ENCODE data around the gene XAB2.
"Not testable (repeated sequence)": the region's sequence is repeated elsewhere in the genome, so short reads cannot be mapped to it uniquely, and the experiment has no call there.

XAB2 gene

GRCh38 chr19:7648265-7649014 lies 19.1 kb upstream of the XAB2 start:
- DNase-seq (ENCODE audit: low read depth) = no peak

GRCh38 chr19:7647156-7647555 lies 17.8 kb upstream of the XAB2 start:
- DNase-seq (ENCODE audit: low read depth) = no peak

GRCh38 chr19:7646426-7646700 lies 17.0 kb upstream of the XAB2 start:
- DNase-seq (ENCODE audit: low read depth) = no peak

DNA sequence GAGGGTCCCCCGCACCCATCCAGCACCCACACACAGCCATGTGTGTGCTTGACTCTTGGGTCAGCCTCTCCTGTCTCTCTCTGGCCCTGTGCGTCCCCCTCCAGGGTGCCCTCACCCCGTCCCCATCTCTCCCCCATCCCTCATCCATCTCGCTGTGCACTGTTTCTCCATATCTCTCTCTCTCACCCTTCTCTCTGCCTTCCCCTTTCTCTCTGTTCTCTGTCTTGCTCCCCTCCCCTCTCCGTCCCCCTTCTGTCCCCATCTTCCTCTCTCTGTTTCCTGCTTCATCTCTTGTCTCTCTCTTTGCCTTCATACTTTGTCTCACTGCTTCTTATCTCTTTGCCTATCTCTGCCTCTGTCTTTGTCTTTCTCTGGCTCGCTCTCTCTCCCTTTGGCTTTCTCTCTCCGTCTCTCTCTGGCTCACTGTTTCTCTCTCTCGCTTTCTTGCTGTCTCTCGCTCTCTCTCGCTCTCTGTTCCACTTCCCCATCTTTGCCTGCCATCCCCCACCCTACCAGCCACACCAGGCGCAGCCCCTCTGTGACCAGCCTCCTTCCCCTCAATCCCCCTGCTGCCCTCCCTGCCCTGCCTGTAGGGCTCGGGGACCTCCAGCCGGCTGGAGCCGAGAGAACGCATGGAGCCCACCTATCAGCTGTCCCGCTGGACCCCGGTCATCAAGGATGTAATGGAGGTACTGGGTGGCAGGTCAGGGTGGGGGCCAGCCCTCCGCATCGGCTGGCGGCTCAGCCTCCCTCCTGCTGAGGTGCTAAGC lies 16.5 kb upstream of the XAB2 start:
- no peak for DNase-seq (ENCODE audit: low read depth)

DNA sequence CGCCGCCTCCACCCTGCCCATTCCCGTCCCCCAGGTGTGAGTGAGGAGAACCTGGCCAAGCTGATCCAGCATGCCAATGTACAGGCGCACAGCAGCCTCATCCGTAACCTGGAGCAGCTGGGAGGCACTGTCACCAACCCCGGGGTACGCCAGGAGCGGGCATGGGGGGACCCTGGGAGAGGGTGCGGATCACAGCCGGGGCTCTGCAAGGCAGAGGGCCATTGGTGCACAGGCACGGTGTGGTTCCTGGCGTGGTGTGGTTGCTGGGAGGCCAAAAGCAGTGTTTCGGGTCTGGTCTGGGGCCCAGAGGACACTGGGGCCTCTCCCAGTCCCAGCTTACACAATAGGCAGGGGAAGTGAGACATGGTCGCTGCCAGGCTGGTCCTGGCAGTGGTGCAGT lies 15.8 kb upstream of the XAB2 start:
- no peak for DNase-seq (ENCODE audit: low read depth)

GRCh38 chr19:7644550-7644877 lies 15.2 kb upstream of the XAB2 start:
- DNase-seq (ENCODE audit: low read depth) = no peak

DNA sequence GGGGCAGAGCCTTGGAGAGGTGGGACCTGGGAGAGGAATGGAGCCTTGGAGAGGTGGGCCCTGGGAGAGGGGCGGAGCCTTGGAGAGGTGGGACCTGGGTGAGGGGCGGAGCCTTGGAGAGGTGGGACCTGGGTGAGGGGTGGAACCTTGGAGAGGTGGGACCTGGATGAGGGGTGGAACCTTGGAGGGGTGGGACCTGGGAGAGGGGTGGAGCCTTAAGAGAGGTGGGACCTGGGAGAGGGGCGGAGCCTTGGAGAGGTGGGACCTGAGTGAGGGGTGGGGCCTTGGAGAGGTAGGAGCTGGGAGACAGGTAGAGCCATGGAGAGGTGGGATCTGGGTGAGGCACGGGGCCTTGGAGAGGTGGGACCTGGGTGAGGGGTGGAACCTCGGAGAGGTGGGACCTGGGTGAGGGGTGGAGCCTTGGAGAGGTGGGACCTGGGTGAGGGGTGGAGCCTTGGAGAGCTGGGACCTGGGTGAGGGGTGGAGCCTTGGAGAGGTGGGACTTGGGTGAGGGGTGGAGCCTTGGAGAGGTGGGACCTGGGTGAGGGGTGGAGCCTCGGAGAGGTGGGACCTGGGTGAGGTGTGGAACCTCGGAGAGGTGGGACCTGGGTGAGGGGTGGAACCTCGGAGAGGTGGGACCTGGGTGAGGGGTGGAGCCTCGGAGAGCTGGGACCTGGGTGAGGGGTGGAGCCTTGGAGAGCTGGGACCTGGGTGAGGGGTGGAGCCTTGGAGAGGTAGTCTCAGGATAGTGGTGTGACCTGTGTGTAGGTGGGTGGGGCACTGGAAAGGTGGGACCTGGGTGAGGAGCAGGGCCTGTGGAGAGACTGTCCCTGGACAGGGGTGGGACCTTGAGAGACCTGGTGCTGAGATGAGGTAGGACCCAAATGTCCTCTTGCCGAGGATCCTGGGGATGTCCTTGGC lies 14.5 kb upstream of the XAB2 start:
- DNase-seq (ENCODE audit: low read depth) = not testable (repeated sequence)

GRCh38 chr19:7643031-7643415 lies 13.7 kb upstream of the XAB2 start:
- no peak for DNase-seq (ENCODE audit: low read depth)

GRCh38 chr19:7642295-7643030 lies 13.1 kb upstream of the XAB2 start:
- no peak for DNase-seq (ENCODE audit: low read depth)

DNA sequence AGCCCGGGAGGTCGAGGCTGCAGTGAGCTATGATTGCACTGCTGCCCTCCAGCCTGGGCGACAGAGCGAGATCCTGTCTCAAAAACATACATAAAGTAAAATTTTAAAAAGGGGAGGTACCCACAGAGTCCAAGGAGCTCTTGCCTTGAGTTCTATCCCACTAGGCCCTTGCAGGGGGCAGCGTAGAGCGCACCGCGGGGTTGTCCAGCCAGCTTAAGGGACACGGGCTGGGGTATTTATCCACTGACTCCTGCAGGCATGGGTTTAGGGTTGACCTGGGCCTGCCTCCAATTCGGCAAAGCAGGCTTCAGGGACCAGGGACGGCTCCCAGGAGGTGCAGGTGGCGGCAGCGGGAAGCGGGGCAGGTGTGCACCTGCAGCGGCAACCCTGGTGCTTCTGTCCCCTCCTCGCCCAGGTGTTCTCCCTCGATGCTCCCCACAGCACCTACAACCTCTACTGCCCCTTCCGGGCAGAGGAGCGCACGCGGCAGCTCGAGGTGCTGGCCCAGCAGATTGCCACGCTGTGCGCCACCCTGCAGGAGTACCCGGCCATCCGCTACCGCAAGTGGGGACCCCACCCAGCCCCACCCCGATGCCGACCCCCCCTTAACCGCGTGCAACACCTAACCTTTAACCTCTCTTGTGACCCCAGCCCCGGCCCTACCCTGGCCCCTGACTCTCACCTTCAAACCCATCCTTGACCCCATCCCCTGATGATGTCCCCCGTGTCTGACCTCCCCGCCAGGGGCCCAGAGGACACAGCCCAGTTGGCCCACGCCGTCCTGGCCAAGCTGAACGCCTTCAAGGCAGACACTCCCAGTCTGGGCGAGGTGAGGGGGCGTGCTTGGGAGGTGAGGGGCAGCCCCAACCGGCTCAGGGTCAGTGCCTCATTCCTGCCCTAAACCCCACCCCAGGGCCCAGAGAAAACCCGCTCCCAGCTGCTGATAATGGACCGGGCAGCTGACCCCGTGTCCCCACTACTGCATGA lies 12.2 kb upstream of the XAB2 start:
- DNase-seq (ENCODE audit: low read depth) = no peak

DNA sequence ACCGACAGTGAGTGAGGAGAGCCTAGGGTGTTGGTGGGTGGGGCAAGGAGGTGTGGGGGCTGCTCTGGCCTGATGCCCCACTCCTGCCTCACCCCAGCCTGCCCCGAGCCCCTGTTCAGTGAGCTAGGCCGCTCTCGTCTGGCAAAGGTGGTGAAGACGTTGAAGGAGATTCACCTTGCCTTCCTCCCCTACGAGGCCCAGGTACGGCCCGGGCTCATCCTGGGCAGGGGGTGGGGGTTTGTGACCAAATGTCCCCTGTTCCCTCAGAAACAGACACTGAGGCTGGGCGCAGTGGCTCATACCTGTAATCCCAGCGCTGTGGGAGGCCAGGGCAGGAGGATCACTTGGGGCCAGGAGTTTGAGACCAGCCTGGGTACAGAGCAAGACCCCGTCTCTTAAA lies 11.5 kb upstream of the XAB2 start:
- DNase-seq (ENCODE audit: low read depth) = no peak

- no peak for DNase-seq (ENCODE audit: low read depth)
These were observed 10.6 kb upstream of the XAB2 start for GRCh38 chr19:7639863-7640348.

GRCh38 chr19:7638802-7639465 lies 9.6 kb upstream of the XAB2 start:
- DNase-seq (ENCODE audit: low read depth) = no peak

- no peak for DNase-seq (ENCODE audit: low read depth)
These were observed 8.3 kb upstream of the XAB2 start for GRCh38 chr19:7637374-7638256.

DNA sequence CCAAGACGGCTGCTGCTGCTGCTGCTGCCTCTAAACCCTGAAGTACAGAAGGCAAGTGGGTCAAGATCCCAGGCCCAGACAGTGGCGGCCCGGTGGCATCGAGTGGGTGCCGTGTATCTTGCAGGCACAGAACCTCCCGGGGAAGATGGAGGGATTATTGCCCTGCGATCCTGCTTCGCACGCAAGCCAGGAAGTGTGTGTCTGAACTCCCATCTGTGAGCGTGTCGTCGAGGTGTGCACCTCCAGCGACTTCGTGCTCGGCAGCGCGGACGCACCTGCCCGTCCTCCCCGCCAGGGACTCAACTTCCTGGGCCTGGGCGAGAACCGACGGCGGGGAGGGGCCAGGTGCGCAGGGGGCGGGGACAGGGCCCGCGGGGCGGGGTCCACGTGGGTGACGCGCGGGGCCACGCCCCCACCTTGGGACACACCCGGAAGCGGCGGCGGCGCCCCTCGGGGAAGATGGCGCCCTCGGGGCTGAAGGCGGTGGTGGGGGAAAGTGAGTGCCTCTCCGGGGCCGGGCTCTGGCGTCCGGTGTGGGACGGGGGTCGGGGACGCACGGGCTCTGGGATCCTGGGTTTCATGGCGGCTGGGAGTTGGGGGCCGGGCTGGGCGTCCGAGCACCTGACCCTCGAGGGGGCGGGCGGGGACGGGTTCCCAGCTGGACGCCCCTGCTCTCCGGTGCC lies 7.5 kb upstream of the XAB2 start, which contains the start of gene STXBP2:
STXBP2 (plus strand) TSS at position 420 of the 683 bp plus-strand sequence; CDS start at position 460, 40 bp downstream.
- peak; percentile 88 for DNase-seq (ENCODE audit: low read depth)

DNA sequence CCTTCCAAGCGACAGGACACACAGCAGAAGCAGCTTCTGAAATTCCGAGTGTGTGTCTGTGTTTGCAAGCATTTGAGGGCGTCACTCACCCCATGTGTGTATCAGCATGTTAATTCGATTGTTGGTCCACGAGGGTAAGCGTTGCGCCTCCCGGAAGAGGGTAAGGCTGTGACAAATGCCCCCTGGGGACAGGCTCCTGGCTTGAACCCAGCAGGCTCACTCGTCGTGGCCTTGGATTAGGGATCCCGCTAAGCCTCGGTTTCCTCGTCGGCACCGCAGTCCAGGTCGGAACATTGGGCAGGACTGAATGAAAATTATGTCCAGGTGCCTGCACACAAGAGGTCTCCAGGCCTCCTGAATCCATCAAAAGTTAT lies 7.0 kb upstream of the XAB2 start:
- DNase-seq (ENCODE audit: low read depth) = no peak

DNA sequence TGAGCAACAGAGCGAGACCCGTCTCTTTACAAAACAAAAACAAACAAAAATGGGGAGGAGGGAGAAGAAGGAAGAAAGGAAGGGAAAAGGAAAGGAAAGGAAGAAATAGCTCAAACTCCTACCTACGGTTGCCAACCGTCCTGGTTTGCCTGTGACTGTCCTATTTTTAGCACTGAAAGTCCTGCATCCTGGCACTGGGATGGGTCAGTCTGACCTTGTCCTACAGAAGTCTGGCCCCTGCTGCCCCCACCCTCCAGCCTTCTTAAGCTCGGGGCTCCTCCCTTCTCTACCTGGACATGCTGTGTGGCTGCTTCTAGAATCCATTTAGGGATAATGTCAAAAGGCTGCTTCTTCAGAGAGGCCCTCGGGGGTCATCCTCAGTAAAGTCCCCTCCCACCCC lies 6.3 kb upstream of the XAB2 start:
- DNase-seq (ENCODE audit: low read depth) = no peak

DNA sequence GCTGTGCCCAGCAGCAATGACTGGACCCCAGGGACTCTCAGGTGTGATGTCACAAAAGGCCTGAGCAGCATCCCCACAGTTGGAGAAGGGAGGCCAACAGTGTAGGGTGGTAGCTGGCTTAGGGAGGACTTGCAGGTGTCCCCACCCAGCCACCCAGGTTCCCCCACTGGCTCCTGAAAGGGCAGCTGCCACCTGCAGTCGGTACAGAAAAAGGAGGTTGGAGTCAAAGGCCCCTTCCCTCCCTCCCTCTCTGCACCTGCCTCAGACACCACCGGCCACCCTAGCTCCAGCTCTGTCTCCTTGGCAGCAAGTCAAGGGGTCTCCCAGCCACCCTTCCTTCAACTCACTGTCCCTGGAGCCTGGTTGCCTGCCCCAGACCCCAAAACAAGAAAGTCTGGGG lies 4.4 kb upstream of the XAB2 start, which contains the start of gene PCP2:
PCP2 (minus strand) TSS at position 22 of the 400 bp plus-strand sequence. CDS start 262 bp downstream, outside the sequence.
- no peak for DNase-seq (ENCODE audit: low read depth)

Measured in stimulated activated CD8-positive, alpha-beta memory T cell treated with anti-CD3 and anti-CD28 coated beads, Interleukin-12 subunit alpha, Interleukin-12 subunit beta, amount 100 ng/mL, for 4 hours (primary cell).